Neural cell (in vitro differentiated cells): ENCODE data around the gene L3MBTL1. TPM values are rescaled to one million over a fixed set of nuclear protein-coding genes. Genes with fewer than 3 reads are reported as not detected.

Experiments
- H2AFZ ChIP-seq: fragments of 200-600, 300-800 bp; sonication (generic), shearing (Covaris generic); 2 replicates; pipeline ENCODE4 v1.6.0; 2014; ENCODE audit warnings: low read depth, mild to moderate bottlenecking, antibody characterized with exemption, low read length, moderate library complexity
- H3F3A ChIP-seq: fragments of 200-600 bp; shearing (Covaris generic); 2 replicates; pipeline ENCODE4 v1.6.1; 2016; ENCODE audit warnings: mild to moderate bottlenecking, moderate library complexity, mixed read lengths, antibody characterized with exemption, low read length; ENCODE audit not compliant: insufficient read depth, poor library complexity, severe bottlenecking
- H3K27ac ChIP-seq: fragments of 200-600, 300-800 bp; sonication (generic), shearing (Covaris generic); 2 replicates; pipeline ENCODE4 v1.5.1; 2014; ENCODE audit warnings: mild to moderate bottlenecking, low read length, moderate library complexity
- H3K27me3 ChIP-seq: fragments of 300-800, 200-600 bp; sonication (generic), shearing (Covaris generic); 2 replicates; pipeline ENCODE4 v1.6.0; 2014; ENCODE audit warnings: mild to moderate bottlenecking, low read depth, low read length, moderate library complexity; ENCODE audit not compliant: insufficient read depth
- H3K36me3 ChIP-seq: fragments of 300-800, 200-600 bp; sonication (generic), shearing (Covaris generic); 2 replicates; pipeline ENCODE4 v1.5.1; 2014; ENCODE audit warnings: mild to moderate bottlenecking, antibody characterized with exemption, low read length, moderate library complexity; ENCODE audit not compliant: insufficient read depth
- H3K4me2 ChIP-seq: fragments of 300-800, 200-600 bp; sonication (generic), shearing (Covaris generic); 2 replicates; pipeline ENCODE4 v1.6.0; 2014; ENCODE audit warnings: mild to moderate bottlenecking, low read length
- H3K4me3 ChIP-seq: fragments of 300-800, 200-600 bp; sonication (generic), shearing (Covaris generic); 2 replicates; pipeline ENCODE4 v1.5.1; 2014; ENCODE audit warnings: mild to moderate bottlenecking, low read length, moderate library complexity
- H3K79me2 ChIP-seq: fragments of 200-600 bp; shearing (Covaris generic); replicated peaks from 2 replicates; pipeline ENCODE4 v1.6.0; 2014; ENCODE audit warnings: mild to moderate bottlenecking, low read length, moderate library complexity; ENCODE audit not compliant: insufficient read depth
- H3K9ac ChIP-seq: fragments of 300-800, 200-600 bp; sonication (generic), shearing (Covaris generic); 2 replicates; pipeline ENCODE4 v1.6.1; 2016; ENCODE audit warnings: mild to moderate bottlenecking, low read length, mixed read lengths
- H3K9me2 ChIP-seq: fragments of 200-600 bp; shearing (Covaris generic); 2 replicates; pipeline ENCODE4 v1.6.1; 2016; ENCODE audit warnings: mild to moderate bottlenecking, low read length, mixed read lengths; ENCODE audit not compliant: insufficient read depth
- H3K9me3 ChIP-seq: fragments of 200-600, 300-800 bp; sonication (generic), shearing (Covaris generic); 2 replicates; pipeline ENCODE4 v1.6.1; 2016; ENCODE audit warnings: mild to moderate bottlenecking, mixed run types, low read length, moderate library complexity, mixed read lengths
- H4K20me1 ChIP-seq: fragments of 200-600 bp; shearing (Covaris generic); 2 replicates; pipeline ENCODE4 v1.6.1; 2016; ENCODE audit warnings: mild to moderate bottlenecking, mixed run types; ENCODE audit not compliant: insufficient read depth
- EP300 ChIP-seq: fragments of 450-650 bp; conservative IDR thresholded peaks from 2 replicates; pipeline ENCODE4 v1.6.1; 2014; ENCODE audit warnings: antibody characterized with exemption, mild to moderate bottlenecking, moderate library complexity; ENCODE audit not compliant: poor library complexity, severe bottlenecking
- EZH2 ChIP-seq: fragments of 200-600, 300-800 bp; shearing (Covaris generic), sonication (generic); IDR thresholded peaks from 2 replicates; pipeline ENCODE4 v1.6.1; 2014; ENCODE audit warnings: antibody characterized with exemption, low read length, borderline replicate concordance, mild to moderate bottlenecking; ENCODE audit not compliant: insufficient read depth, poor library complexity, severe bottlenecking
- MXI1 ChIP-seq: fragments of 450-650 bp; conservative IDR thresholded peaks from 2 replicates; pipeline ENCODE4 v1.6.1; 2014; ENCODE audit warnings: antibody characterized with exemption, mild to moderate bottlenecking; ENCODE audit not compliant: poor library complexity, severe bottlenecking
- POLR2AphosphoS5 ChIP-seq: IDR thresholded peaks from 2 replicates; pipeline ENCODE4 v1.6.1; 2012
- RAD21 ChIP-seq: fragments of 450-650 bp; conservative IDR thresholded peaks from 2 replicates; pipeline ENCODE4 v1.6.1; 2014; ENCODE audit warnings: antibody characterized with exemption, mild to moderate bottlenecking, moderate library complexity
- SMC3 ChIP-seq: fragments of 450-650 bp; conservative IDR thresholded peaks from 2 replicates; pipeline ENCODE4 v1.6.1; 2014; ENCODE audit warnings: antibody characterized with exemption, mild to moderate bottlenecking, moderate library complexity; ENCODE audit not compliant: poor library complexity
- TAF1 ChIP-seq: IDR thresholded peaks from 2 replicates; pipeline ENCODE4 v1.6.1; 2012; ENCODE audit warnings: low read depth
- polyA plus RNA-seq: library from polyadenylated mRNA; depleted of rRNA; stranded (reverse); fragments of >200 nt; gene quantifications from 2 replicates; pipeline ENCODE4 v1.2.3, GENCODE V29; 2014
- TF ChIP-seq, protein P1 (sequence below): IDR thresholded peaks from 2 replicates; pipeline ENCODE4 v1.6.1; 2012; ENCODE audit warnings: borderline replicate concordance
- TF ChIP-seq, protein P2 (sequence below): fragments of 450-650 bp; IDR thresholded peaks from 2 replicates; pipeline ENCODE4 v1.5.1; 2014; ENCODE audit warnings: antibody characterized with exemption, mild to moderate bottlenecking, moderate library complexity; ENCODE audit not compliant: poor library complexity, severe bottlenecking

The L3MBTL1 gene
- polyA plus RNA-seq, 1 donor from 2014 or later, result 22.0 TPM

DNA sequence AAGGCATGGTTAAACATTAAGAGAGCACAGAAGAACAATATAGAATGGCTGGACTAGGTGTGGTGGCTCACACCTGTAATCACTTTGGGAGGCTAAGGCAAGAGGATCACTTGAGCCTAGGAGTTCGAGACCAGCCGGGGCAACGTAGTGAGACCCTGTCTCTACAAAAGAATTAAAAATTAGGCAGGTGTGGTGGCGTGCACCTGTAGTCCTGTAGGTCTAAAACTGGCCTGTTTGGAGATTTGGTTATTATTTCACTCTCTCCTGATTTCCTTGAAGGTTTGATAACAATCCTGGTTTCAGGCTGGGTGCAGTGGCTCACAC lies 34.2 kb upstream of the L3MBTL1 start:
- H3K4me2 ChIP-seq, result no peak overlapping the region
- no peak overlapping the region for H2AFZ ChIP-seq
- H3K4me3 ChIP-seq, result no peak overlapping the region
- no peak for TF ChIP-seq EP300
- no peak for TF ChIP-seq TAF1
- no peak for TF ChIP-seq POLR2AphosphoS5
- no peak for TF ChIP-seq MXI1
- TF ChIP-seq, protein P1, sequence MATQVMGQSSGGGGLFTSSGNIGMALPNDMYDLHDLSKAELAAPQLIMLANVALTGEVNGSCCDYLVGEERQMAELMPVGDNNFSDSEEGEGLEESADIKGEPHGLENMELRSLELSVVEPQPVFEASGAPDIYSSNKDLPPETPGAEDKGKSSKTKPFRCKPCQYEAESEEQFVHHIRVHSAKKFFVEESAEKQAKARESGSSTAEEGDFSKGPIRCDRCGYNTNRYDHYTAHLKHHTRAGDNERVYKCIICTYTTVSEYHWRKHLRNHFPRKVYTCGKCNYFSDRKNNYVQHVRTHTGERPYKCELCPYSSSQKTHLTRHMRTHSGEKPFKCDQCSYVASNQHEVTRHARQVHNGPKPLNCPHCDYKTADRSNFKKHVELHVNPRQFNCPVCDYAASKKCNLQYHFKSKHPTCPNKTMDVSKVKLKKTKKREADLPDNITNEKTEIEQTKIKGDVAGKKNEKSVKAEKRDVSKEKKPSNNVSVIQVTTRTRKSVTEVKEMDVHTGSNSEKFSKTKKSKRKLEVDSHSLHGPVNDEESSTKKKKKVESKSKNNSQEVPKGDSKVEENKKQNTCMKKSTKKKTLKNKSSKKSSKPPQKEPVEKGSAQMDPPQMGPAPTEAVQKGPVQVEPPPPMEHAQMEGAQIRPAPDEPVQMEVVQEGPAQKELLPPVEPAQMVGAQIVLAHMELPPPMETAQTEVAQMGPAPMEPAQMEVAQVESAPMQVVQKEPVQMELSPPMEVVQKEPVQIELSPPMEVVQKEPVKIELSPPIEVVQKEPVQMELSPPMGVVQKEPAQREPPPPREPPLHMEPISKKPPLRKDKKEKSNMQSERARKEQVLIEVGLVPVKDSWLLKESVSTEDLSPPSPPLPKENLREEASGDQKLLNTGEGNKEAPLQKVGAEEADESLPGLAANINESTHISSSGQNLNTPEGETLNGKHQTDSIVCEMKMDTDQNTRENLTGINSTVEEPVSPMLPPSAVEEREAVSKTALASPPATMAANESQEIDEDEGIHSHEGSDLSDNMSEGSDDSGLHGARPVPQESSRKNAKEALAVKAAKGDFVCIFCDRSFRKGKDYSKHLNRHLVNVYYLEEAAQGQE, result no peak
- no peak for TF ChIP-seq SMC3
- TF ChIP-seq, protein P2, sequence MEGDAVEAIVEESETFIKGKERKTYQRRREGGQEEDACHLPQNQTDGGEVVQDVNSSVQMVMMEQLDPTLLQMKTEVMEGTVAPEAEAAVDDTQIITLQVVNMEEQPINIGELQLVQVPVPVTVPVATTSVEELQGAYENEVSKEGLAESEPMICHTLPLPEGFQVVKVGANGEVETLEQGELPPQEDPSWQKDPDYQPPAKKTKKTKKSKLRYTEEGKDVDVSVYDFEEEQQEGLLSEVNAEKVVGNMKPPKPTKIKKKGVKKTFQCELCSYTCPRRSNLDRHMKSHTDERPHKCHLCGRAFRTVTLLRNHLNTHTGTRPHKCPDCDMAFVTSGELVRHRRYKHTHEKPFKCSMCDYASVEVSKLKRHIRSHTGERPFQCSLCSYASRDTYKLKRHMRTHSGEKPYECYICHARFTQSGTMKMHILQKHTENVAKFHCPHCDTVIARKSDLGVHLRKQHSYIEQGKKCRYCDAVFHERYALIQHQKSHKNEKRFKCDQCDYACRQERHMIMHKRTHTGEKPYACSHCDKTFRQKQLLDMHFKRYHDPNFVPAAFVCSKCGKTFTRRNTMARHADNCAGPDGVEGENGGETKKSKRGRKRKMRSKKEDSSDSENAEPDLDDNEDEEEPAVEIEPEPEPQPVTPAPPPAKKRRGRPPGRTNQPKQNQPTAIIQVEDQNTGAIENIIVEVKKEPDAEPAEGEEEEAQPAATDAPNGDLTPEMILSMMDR, result no peak
- TF ChIP-seq RAD21, result no peak
- no peak for TF ChIP-seq EZH2
- H3K27ac ChIP-seq, result no peak overlapping the region
- H4K20me1 ChIP-seq, result no peaks in the 10 kb centered on the region
- no peaks in the 10 kb centered on the region for H3K27me3 ChIP-seq
- no peaks in the 10 kb centered on the region for H3F3A ChIP-seq
- no peaks in the 10 kb centered on the region for H3K9me2 ChIP-seq
- no peak overlapping the region for H3K9ac ChIP-seq
- H3K36me3 ChIP-seq, result no peaks in the 10 kb centered on the region
- no peaks in the 10 kb centered on the region for H3K79me2 ChIP-seq
- no peaks in the 10 kb centered on the region for H3K9me3 ChIP-seq

DNA sequence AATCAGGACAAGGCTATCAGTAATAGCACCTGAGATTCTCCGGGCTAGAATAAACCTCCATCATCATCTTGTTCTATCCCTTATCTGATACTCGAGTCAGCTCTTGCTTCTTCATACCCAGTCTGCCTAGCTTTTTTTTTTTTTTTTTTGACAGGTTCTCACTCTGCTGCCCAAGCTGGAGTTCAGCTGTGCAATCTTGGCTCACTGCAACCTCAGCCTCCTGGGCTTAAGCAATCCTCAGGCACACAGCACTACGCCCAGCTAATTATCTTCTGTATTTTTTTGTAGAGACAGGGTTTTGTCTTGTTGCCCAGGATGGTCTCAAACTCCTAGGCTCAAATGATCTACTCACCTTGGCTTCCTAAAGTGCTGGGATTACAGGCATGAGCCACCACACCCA lies 30.3 kb upstream of the L3MBTL1 start:
- Histone ChIP-seq H3K9me3 (no peaks in the 10 kb centered on the region), H3K9ac (no peak overlapping the region), H3K27me3 (no peaks in the 10 kb centered on the region), H4K20me1 (no peaks in the 10 kb centered on the region), H3K9me2 (no peaks in the 10 kb centered on the region), H3K27ac (no peak overlapping the region), H3F3A (no peaks in the 10 kb centered on the region), H3K79me2 (no peaks in the 10 kb centered on the region), H3K4me2 (no peak overlapping the region), H3K36me3 (no peaks in the 10 kb centered on the region), H2AFZ (no peak overlapping the region), H3K4me3 (no peak overlapping the region)
- TF ChIP-seq POLR2AphosphoS5 (no peak), RAD21 (no peak), MXI1 (no peak)

DNA sequence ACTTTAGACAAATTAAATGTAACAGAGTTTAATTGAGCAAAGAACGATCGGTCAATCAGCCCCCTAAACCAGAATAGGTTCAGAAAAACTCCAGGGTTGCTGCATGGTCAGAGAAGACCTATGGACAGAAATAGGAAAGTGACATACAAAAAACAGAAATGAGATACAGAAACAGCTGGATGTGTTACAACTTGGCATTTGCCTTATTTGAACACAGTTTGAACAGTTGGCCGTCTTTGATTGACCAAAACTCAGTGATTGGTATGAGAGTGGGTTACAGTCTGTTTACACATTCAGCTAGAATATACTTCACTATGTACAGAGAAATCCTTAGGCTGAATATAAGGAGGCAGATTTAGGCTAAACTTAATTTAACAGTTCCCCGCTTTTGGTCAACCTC lies 29.9 kb upstream of the L3MBTL1 start:
- no peak overlapping the region for H3K9ac ChIP-seq
- TF ChIP-seq EZH2 (no peak), RAD21 (no peak), EP300 (no peak), POLR2AphosphoS5 (no peak), MXI1 (no peak), TAF1 (no peak), SMC3 (no peak)
- TF ChIP-seq, protein P1, result no peak
- TF ChIP-seq, protein P2, result no peak
- H3F3A ChIP-seq, result no peaks in the 10 kb centered on the region
- H3K9me3 ChIP-seq, result no peaks in the 10 kb centered on the region
- H2AFZ ChIP-seq, result no peak overlapping the region
- H3K36me3 ChIP-seq, result no peaks in the 10 kb centered on the region
- no peaks in the 10 kb centered on the region for H4K20me1 ChIP-seq
- H3K27ac ChIP-seq, result no peak overlapping the region
- H3K4me3 ChIP-seq, result no peak overlapping the region
- no peaks in the 10 kb centered on the region for H3K79me2 ChIP-seq
- H3K9me2 ChIP-seq, result no peaks in the 10 kb centered on the region
- no peak overlapping the region for H3K4me2 ChIP-seq
- no peaks in the 10 kb centered on the region for H3K27me3 ChIP-seq
